ENCODE measurements around the gene NUDCD3. TPM values are rescaled to one million over a fixed set of nuclear protein-coding genes. Genes with fewer than 3 reads are reported as not detected.

The NUDCD3 gene
- total RNA-seq, 1 donor from 2014 or later, result 91.0 TPM

DNA sequence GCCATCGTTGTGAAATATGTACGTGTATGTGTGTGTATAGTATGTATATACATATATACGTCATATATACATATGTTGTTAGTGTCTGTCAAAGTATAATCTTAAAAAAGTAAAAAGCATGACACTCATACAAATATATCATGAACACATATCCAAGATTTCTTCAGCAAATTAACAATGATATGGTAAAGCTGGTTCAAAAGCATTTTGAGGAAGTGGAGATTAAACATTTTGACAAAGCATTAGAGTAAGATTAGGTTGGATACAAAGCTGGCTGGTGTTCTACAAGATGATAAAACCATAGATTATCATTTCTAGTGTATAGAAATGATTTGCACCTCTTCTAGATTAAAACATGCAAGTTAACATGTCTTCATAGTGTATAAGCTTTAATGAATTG is 771 bp upstream of the NUDCD3 start:
- Histone ChIP-seq H3K36me3 (no peaks in the 10 kb centered on the region), H3K27me3 (peaks cover 11% of the 10 kb centered on the region), H3K4me1 (peaks cover 34% of the 10 kb centered on the region), H3K27ac (peak overlapping the region; percentile 99), H3K4me3 (peak overlapping the region; percentile 84), H3K9me3 (no peaks in the 10 kb centered on the region)
- DNase-seq, result no peak
- intact Hi-C loops (cut with DNase I), result no loop called here
- no peak for ATAC-seq
- TF ChIP-seq, protein P1, sequence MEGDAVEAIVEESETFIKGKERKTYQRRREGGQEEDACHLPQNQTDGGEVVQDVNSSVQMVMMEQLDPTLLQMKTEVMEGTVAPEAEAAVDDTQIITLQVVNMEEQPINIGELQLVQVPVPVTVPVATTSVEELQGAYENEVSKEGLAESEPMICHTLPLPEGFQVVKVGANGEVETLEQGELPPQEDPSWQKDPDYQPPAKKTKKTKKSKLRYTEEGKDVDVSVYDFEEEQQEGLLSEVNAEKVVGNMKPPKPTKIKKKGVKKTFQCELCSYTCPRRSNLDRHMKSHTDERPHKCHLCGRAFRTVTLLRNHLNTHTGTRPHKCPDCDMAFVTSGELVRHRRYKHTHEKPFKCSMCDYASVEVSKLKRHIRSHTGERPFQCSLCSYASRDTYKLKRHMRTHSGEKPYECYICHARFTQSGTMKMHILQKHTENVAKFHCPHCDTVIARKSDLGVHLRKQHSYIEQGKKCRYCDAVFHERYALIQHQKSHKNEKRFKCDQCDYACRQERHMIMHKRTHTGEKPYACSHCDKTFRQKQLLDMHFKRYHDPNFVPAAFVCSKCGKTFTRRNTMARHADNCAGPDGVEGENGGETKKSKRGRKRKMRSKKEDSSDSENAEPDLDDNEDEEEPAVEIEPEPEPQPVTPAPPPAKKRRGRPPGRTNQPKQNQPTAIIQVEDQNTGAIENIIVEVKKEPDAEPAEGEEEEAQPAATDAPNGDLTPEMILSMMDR (IDR thresholded peaks at IDR 0.05), result no peak

DNA sequence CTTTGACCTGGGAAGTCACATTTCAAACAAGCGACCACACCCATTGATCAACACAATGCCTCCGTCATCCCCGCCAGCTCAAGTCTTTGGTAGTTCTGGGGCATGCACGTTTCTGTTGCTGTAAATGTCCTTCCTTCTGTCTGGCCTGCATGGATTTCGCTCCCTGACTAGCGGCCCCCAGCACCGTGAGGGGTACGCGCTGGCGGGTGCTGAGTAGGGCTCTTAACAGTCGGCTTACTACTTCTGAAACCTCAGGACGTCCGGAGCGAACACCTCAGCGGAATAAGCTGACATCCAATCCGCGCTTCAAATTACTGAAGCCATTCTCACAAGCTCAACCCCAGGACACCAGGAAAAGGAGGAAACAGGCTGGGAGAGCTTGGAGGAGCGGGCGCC is 505 bp downstream of the NUDCD3 start:
- intact Hi-C loops (cut with DNase I), result no loop called here
- Histone ChIP-seq H3K9me3 (no peaks in the 10 kb centered on the region), H3K27ac (peak overlapping the region; percentile 99), H3K27me3 (peaks cover 11% of the 10 kb centered on the region), H3K36me3 (peaks cover 3% of the 10 kb centered on the region), H3K4me1 (peaks cover 43% of the 10 kb centered on the region), H3K4me3 (peak overlapping the region; percentile 84)
- TF ChIP-seq, protein P1 (IDR thresholded peaks at IDR 0.05), result no peak
- peak; percentile 65 for DNase-seq
- peak; percentile 19 for ATAC-seq

DNA sequence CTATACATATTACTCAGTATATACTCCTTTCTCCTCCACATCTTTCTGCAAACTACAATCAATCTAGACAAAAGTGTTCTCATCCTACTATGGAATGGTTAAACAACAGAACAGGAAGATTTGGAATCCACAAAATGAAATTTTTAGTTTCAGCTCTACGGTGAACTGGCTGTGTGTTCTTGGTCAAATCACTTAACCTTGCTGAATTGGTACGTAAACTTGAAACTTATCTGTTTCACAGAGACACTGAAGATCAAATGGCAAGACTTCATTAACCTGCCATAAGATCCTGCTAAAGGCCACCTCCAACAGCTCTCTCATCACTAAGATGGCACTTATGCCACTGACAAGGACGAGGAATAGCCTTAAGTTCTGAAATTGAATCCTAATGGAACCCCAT is 1.5 kb downstream of the NUDCD3 start:
- Histone ChIP-seq H3K9me3 (no peaks in the 10 kb centered on the region), H3K4me1 (peaks cover 51% of the 10 kb centered on the region), H3K36me3 (peaks cover 13% of the 10 kb centered on the region), H3K27me3 (peaks cover 7% of the 10 kb centered on the region), H3K4me3 (peak overlapping the region; percentile 84), H3K27ac (peak overlapping the region; percentile 99)
- no peak for ATAC-seq
- intact Hi-C loops (cut with DNase I), result no loop called here
- no peak for DNase-seq
- TF ChIP-seq, protein P1 (IDR thresholded peaks at IDR 0.05), result no peak

DNA sequence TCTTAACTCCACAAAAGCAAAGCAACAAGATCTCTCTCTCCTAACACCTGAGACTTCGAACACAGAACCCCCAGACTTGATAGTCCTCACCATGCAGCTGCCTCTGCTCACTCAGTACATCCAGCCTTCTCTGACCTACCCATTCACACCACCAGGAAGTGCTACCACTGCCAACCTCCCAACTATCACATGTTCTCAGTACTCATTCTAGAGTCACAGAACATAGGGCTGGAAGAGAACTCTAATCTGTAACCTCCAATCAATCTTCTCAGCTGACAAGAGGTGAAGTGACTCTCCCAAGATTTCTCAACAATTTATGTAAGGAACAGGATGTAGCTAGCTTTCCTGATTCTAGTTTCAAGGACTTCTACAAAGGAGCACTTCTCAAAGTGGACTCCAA is 3.8 kb downstream of the NUDCD3 start:
- peaks cover 51% of the 10 kb centered on the region for H3K4me1 ChIP-seq
- H3K27ac ChIP-seq, result peak overlapping the region; percentile 30
- peaks cover 35% of the 10 kb centered on the region for H3K36me3 ChIP-seq
- ATAC-seq (peak; percentile 73), DNase-seq (no peak)
- H3K27me3 ChIP-seq, result no peaks in the 10 kb centered on the region
- no peak overlapping the region for H3K4me3 ChIP-seq
- TF ChIP-seq, protein P1 (IDR thresholded peaks at IDR 0.05), result no peak
- no peaks in the 10 kb centered on the region for H3K9me3 ChIP-seq
- intact Hi-C loops (cut with DNase I), result no loop called here

DNA sequence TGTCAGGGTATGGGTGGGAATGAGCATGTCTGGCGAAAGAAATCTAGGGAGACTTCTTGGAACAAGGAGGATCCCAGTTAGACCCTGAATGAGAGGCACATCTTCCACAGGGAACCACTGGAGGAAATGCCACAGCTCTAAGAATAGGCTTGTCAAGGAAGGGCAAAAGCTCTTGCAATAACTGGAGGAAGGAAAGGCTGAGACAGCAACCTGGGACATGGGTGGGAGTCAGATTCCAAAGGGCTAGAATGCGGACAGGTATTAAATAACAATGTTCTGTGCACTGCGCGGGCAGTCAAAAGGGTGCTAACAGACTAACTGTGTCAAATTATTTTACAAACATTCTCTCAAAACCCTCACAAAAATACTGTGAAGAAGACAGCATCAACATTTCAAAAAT is 4.5 kb downstream of the NUDCD3 start:
- Histone ChIP-seq H3K9me3 (no peaks in the 10 kb centered on the region), H3K36me3 (peaks cover 42% of the 10 kb centered on the region), H3K4me3 (no peak overlapping the region), H3K4me1 (peaks cover 51% of the 10 kb centered on the region), H3K27me3 (no peaks in the 10 kb centered on the region), H3K27ac (no peak overlapping the region)
- TF ChIP-seq, protein P1 (IDR thresholded peaks at IDR 0.05), result no peak
- intact Hi-C loops (cut with DNase I), result no loop called here
- no peak for ATAC-seq
- no peak for DNase-seq
